ENCODE data around the gene C1orf53. TPM values are rescaled to one million over a fixed set of nuclear protein-coding genes. Genes with fewer than 3 reads are reported as not detected.

Gene C1orf53
- total RNA-seq, 1 experiment from 2014 or later = 1.4 TPM

DNA sequence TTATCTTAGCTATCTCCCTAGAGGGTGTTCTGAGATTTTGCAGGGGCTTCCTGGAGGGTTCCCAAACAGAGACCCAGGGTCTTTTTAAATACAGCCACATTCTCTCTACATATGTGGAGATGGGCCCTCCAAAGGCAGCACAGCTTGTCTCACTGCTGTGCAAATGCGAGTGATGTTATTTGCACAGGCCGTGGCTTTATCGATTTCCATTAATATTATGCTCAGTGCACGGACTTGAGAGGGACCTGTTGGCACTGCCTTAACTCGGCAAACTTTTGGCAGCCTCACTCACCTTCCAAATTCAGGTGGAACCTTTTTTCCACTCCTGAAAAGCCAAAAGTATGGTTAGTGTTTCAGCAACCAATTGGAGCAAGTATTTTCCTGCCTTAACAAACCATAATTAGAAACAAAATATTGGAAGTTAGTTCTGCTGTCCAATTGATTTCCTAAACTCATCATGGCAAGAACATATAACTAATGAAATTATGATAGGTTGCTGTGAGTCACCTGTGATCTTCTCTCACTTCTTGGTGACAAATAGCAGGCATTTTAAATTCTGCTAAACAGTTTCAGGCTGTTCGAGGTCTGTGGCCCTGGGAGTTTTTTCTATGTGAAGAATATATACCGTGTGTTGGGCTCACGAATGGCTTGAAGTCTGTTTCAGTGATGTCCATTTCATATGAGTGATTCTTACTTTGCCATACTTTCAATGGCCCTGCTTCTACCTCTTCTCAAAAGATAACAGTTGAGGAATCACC is 25.7 kb downstream of the C1orf53 start:
- BruUV-seq (replicated peaks) = no TSS peak
- TF ChIP-seq EZH2 (IDR thresholded peaks at IDR 0.05; ENCODE audit: borderline replicate concordance, low read depth, low read length, poor library complexity, severe bottlenecking) = no peak
- TF ChIP-seq, protein P1, sequence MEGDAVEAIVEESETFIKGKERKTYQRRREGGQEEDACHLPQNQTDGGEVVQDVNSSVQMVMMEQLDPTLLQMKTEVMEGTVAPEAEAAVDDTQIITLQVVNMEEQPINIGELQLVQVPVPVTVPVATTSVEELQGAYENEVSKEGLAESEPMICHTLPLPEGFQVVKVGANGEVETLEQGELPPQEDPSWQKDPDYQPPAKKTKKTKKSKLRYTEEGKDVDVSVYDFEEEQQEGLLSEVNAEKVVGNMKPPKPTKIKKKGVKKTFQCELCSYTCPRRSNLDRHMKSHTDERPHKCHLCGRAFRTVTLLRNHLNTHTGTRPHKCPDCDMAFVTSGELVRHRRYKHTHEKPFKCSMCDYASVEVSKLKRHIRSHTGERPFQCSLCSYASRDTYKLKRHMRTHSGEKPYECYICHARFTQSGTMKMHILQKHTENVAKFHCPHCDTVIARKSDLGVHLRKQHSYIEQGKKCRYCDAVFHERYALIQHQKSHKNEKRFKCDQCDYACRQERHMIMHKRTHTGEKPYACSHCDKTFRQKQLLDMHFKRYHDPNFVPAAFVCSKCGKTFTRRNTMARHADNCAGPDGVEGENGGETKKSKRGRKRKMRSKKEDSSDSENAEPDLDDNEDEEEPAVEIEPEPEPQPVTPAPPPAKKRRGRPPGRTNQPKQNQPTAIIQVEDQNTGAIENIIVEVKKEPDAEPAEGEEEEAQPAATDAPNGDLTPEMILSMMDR (conservative IDR thresholded peaks at IDR 0.05; ENCODE audit: low read depth, low read length) = no peak
- peaks cover 32% of the 10 kb centered on the region for H3K27me3 ChIP-seq (replicated peaks; ENCODE audit: insufficient read depth, low read depth, low read length, poor library complexity)
- intact Hi-C loops (cut with micrococcal nuclease; ENCODE audit: unreplicated experiment) = no loop called here
- H3K4me1 ChIP-seq (ENCODE audit: insufficient read depth, low read length, poor library complexity, severe bottlenecking) = no peaks in the 10 kb centered on the region
- no peaks in the 10 kb centered on the region for H3K9me3 ChIP-seq (ENCODE audit: low read depth, low read length, poor library complexity, severe bottlenecking)
- H3K36me3 ChIP-seq (ENCODE audit: insufficient read depth, low read length, poor library complexity, severe bottlenecking) = no peaks in the 10 kb centered on the region
- DNase-seq (ENCODE audit: low spot score) = no peak
- CTCF ChIA-PET = no interaction called here
- POLR2A ChIA-PET (ENCODE audit: low non-redundant PET) = no interaction called here
- H3K27ac ChIP-seq (ENCODE audit: low read depth, low read length, poor library complexity, severe bottlenecking) = no peak overlapping the region
- H3K4me3 ChIP-seq (ENCODE audit: low read depth, low read length, poor library complexity, severe bottlenecking) = no peak overlapping the region

DNA sequence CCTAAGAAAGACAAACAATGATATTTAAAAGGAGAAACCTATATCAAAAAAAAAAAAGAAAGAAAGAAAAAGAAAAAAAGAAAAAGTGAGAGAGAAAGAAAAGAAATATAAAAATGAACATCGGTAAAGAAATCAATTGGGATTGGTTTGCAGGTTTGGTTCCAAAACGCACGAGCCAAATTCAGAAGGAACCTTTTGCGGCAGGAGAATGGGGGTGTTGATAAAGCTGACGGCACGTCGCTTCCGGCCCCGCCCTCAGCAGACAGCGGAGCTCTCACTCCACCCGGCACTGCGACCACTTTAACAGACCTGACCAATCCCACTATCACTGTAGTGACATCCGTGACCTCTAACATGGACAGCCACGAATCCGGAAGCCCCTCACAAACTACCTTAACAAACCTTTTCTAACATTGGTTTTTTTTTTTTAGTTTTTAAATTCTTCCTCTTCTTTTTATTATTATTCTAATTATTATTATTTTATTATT is 26.5 kb downstream of the C1orf53 start:
- Histone ChIP-seq H3K9me3 (ENCODE audit: low read depth, low read length, poor library complexity, severe bottlenecking) (no peaks in the 10 kb centered on the region), H3K4me3 (ENCODE audit: low read depth, low read length, poor library complexity, severe bottlenecking) (no peak overlapping the region), H3K27me3 (replicated peaks; ENCODE audit: insufficient read depth, low read depth, low read length, poor library complexity) (peaks cover 35% of the 10 kb centered on the region), H3K27ac (ENCODE audit: low read depth, low read length, poor library complexity, severe bottlenecking) (no peak overlapping the region), H3K36me3 (ENCODE audit: insufficient read depth, low read length, poor library complexity, severe bottlenecking) (no peaks in the 10 kb centered on the region), H3K4me1 (ENCODE audit: insufficient read depth, low read length, poor library complexity, severe bottlenecking) (peaks cover 4% of the 10 kb centered on the region)
- BruUV-seq (replicated peaks) = no TSS peak
- POLR2A ChIA-PET (ENCODE audit: low non-redundant PET) = no interaction called here
- TF ChIP-seq EZH2 (IDR thresholded peaks at IDR 0.05; ENCODE audit: borderline replicate concordance, low read depth, low read length, poor library complexity, severe bottlenecking) = no peak
- TF ChIP-seq, protein P1 (conservative IDR thresholded peaks at IDR 0.05; ENCODE audit: low read depth, low read length) = no peak
- intact Hi-C loops (cut with micrococcal nuclease; ENCODE audit: unreplicated experiment) = no loop called here
- CTCF ChIA-PET = no interaction called here
- no peak for DNase-seq (ENCODE audit: low spot score)

GRCh38 chr1:197933016-197933415 is 30.6 kb downstream of the C1orf53 start:
- Histone ChIP-seq H3K36me3 (ENCODE audit: insufficient read depth, low read length, poor library complexity, severe bottlenecking) (no peaks in the 10 kb centered on the region), H3K4me1 (ENCODE audit: insufficient read depth, low read length, poor library complexity, severe bottlenecking) (peaks cover 4% of the 10 kb centered on the region), H3K4me3 (ENCODE audit: low read depth, low read length, poor library complexity, severe bottlenecking) (no peak overlapping the region), H3K9me3 (ENCODE audit: low read depth, low read length, poor library complexity, severe bottlenecking) (no peaks in the 10 kb centered on the region), H3K27me3 (replicated peaks; ENCODE audit: insufficient read depth, low read depth, low read length, poor library complexity) (peaks cover 35% of the 10 kb centered on the region), H3K27ac (ENCODE audit: low read depth, low read length, poor library complexity, severe bottlenecking) (no peak overlapping the region)
- POLR2A ChIA-PET (ENCODE audit: low non-redundant PET) = no interaction called here
- intact Hi-C loops (cut with micrococcal nuclease; ENCODE audit: unreplicated experiment) = no loop called here
- CTCF ChIA-PET = no interaction called here
- no TSS peak for BruUV-seq (replicated peaks)
- DNase-seq (ENCODE audit: low spot score) = no peak
- no peak for TF ChIP-seq EZH2 (IDR thresholded peaks at IDR 0.05; ENCODE audit: borderline replicate concordance, low read depth, low read length, poor library complexity, severe bottlenecking)
- TF ChIP-seq, protein P1 (conservative IDR thresholded peaks at IDR 0.05; ENCODE audit: low read depth, low read length) = no peak
